OCI-LY1 (cell line): ENCODE measurements around the gene GTSE1.

Experiments used
- H2AFZ ChIP-seq: fragments of 200-600 bp; sonication (generic), shearing (Covaris generic); 2 replicates; pipeline ENCODE4 v1.6.0; 2014; ENCODE audit warnings: antibody characterized with exemption, mild to moderate bottlenecking, low read length
- H3F3A ChIP-seq: fragments of 200-600 bp; sonication (generic), shearing (Covaris generic); 2 replicates; pipeline ENCODE4 v1.6.0; 2014; ENCODE audit warnings: mild to moderate bottlenecking, antibody characterized with exemption, low read length, moderate library complexity; ENCODE audit not compliant: insufficient read depth
- H3K27ac ChIP-seq: fragments of 200-600 bp; sonication (generic); 2 replicates; pipeline ENCODE4 v1.5.1; 2014; ENCODE audit warnings: low read length, mixed run types, mild to moderate bottlenecking, low read depth; ENCODE audit not compliant: poor library complexity, severe bottlenecking
- H3K27me3 ChIP-seq: fragments of 200-600 bp; sonication (generic); 2 replicates; pipeline ENCODE4 v1.6.0; 2014; ENCODE audit warnings: antibody characterized with exemption, mild to moderate bottlenecking, low read length, moderate library complexity; ENCODE audit not compliant: insufficient read depth
- H3K36me3 ChIP-seq: fragments of 200-600 bp; sonication (generic); 2 replicates; pipeline ENCODE4 v1.6.1; 2014; ENCODE audit warnings: mild to moderate bottlenecking, antibody characterized with exemption, low read length, moderate library complexity, mixed read lengths; ENCODE audit not compliant: insufficient read depth
- H3K4me1 ChIP-seq: fragments of 200-600 bp; sonication (generic); 2 replicates; pipeline ENCODE4 v1.5.1; 2014; ENCODE audit warnings: mild to moderate bottlenecking, low read length, moderate library complexity; ENCODE audit not compliant: insufficient read depth, severe bottlenecking
- H3K4me2 ChIP-seq: fragments of 200-600 bp; sonication (generic), shearing (Covaris generic); 2 replicates; pipeline ENCODE4 v1.6.1; 2014; ENCODE audit warnings: low read length
- H3K4me3 ChIP-seq: fragments of 200-600 bp; sonication (generic); 2 replicates; pipeline ENCODE4 v1.5.1; 2014; ENCODE audit warnings: low read length, low read depth, mild to moderate bottlenecking, mixed read lengths; ENCODE audit not compliant: poor library complexity, severe bottlenecking
- H3K79me2 ChIP-seq: fragments of 200-600 bp; shearing (Covaris generic); 2 replicates; pipeline ENCODE4 v1.6.1; 2016; ENCODE audit warnings: mixed run types, low read length, mixed read lengths; ENCODE audit not compliant: insufficient read depth
- H3K9ac ChIP-seq: fragments of 200-600 bp; sonication (generic), shearing (Covaris generic); 2 replicates; pipeline ENCODE4 v1.6.1; 2014; ENCODE audit warnings: mild to moderate bottlenecking, low read length, mixed read lengths
- H3K9me2 ChIP-seq: fragments of 200-600 bp; sonication (generic), shearing (Covaris generic); 2 replicates; pipeline ENCODE4 v1.6.1; 2014; ENCODE audit warnings: low read depth, mild to moderate bottlenecking, low read length, mixed read lengths
- H3K9me3 ChIP-seq: fragments of 200-600 bp; shearing (Covaris generic); 2 replicates; pipeline ENCODE4 v1.6.1; 2014; ENCODE audit warnings: low read length, mixed read lengths
- H4K20me1 ChIP-seq: fragments of 200-600 bp; sonication (generic), shearing (Covaris generic); 2 replicates; pipeline ENCODE4 v1.6.0; 2016; ENCODE audit warnings: mild to moderate bottlenecking, low read length; ENCODE audit not compliant: insufficient read depth
- CTCF ChIP-seq: fragments of 200-600 bp; sonication (generic), shearing (Covaris generic); IDR thresholded peaks from 2 replicates; pipeline ENCODE4 v1.5.1; 2017; ENCODE audit warnings: mild to moderate bottlenecking, antibody characterized with exemption, low read length, moderate library complexity, mixed read lengths
- EZH2 ChIP-seq: fragments of 200-600 bp; sonication (generic), shearing (Covaris generic); IDR thresholded peaks from 2 replicates; pipeline ENCODE4 v1.8.0; 2017; ENCODE audit warnings: borderline replicate concordance, mixed run types, mild to moderate bottlenecking, antibody characterized with exemption, low read length, moderate library complexity, mixed read lengths

Gene GTSE1

GRCh38 chr22:46272762-46273431 is 23.8 kb upstream of the GTSE1 start:
- peaks cover 7% of the 10 kb centered on the region for H3K27me3 ChIP-seq
- H3K4me1 ChIP-seq: peaks cover 6% of the 10 kb centered on the region
- no peak overlapping the region for H3K27ac ChIP-seq
- no peak overlapping the region for H3K9ac ChIP-seq
- H3K79me2 ChIP-seq: no peaks in the 10 kb centered on the region
- H3F3A ChIP-seq: no peaks in the 10 kb centered on the region
- no peak overlapping the region for H3K4me3 ChIP-seq
- H3K9me2 ChIP-seq: no peaks in the 10 kb centered on the region
- H4K20me1 ChIP-seq: no peaks in the 10 kb centered on the region
- no peak overlapping the region for H3K4me2 ChIP-seq
- no peaks in the 10 kb centered on the region for H3K9me3 ChIP-seq
- H3K36me3 ChIP-seq: no peaks in the 10 kb centered on the region
- H2AFZ ChIP-seq: no peak overlapping the region
- no peak for TF ChIP-seq CTCF
- TF ChIP-seq EZH2: no peak

GRCh38 chr22:46273432-46274148 is 23.1 kb upstream of the GTSE1 start:
- H3K9ac ChIP-seq: no peak overlapping the region
- no peak overlapping the region for H2AFZ ChIP-seq
- TF ChIP-seq CTCF: no peak
- no peak for TF ChIP-seq EZH2
- H3K36me3 ChIP-seq: no peaks in the 10 kb centered on the region
- H3K9me2 ChIP-seq: no peaks in the 10 kb centered on the region
- H3F3A ChIP-seq: no peaks in the 10 kb centered on the region
- peaks cover 7% of the 10 kb centered on the region for H3K27me3 ChIP-seq
- no peak overlapping the region for H3K4me2 ChIP-seq
- H3K79me2 ChIP-seq: no peaks in the 10 kb centered on the region
- no peak overlapping the region for H3K27ac ChIP-seq
- no peaks in the 10 kb centered on the region for H4K20me1 ChIP-seq
- no peaks in the 10 kb centered on the region for H3K9me3 ChIP-seq
- no peak overlapping the region for H3K4me3 ChIP-seq
- no peaks in the 10 kb centered on the region for H3K4me1 ChIP-seq

- TF ChIP-seq EZH2 (no peak), CTCF (no peak)
- Histone ChIP-seq H3K27me3 (peaks cover 9% of the 10 kb centered on the region), H3K36me3 (no peaks in the 10 kb centered on the region), H4K20me1 (no peaks in the 10 kb centered on the region), H3K4me2 (no peak overlapping the region), H3K4me3 (no peak overlapping the region), H3K9me3 (no peaks in the 10 kb centered on the region), H3K9ac (no peak overlapping the region), H3F3A (no peaks in the 10 kb centered on the region), H2AFZ (no peak overlapping the region), H3K4me1 (no peaks in the 10 kb centered on the region), H3K79me2 (no peaks in the 10 kb centered on the region), H3K9me2 (no peaks in the 10 kb centered on the region), H3K27ac (no peak overlapping the region)
Observed at GRCh38 chr22:46274381-46274780, 22.3 kb upstream of the GTSE1 start.
